COR-L47 (cell line): ENCODE data around the gene RHOF.

Experiments used
- DNase-seq: peaks from one replicate; lab custom pipeline; 2025; lab: John Stamatoyannopoulos, UW

Gene RHOF

GRCh38 chr12:121804417-121805111, 11.1 kb upstream of the RHOF start:
- DNase-seq: no peak

GRCh38 chr12:121803861-121804416, 10.5 kb upstream of the RHOF start, which contains the start of gene SETD1B:
Gene SETD1B, plus strand, starts transcription at chr12:121804009. Its CDS starts 729 bp downstream, at chr12:121804738.
- DNase-seq: no peak

GRCh38 chr12:121802843-121803698, 9.6 kb upstream of the RHOF start:
- peak; percentile 96 for DNase-seq

GRCh38 chr12:121802485-121802842, 9.0 kb upstream of the RHOF start:
- DNase-seq: no peak

GRCh38 chr12:121801595-121802484, 8.4 kb upstream of the RHOF start:
- DNase-seq: peak; percentile 53

- DNase-seq: peak; percentile 11
Measured at GRCh38 chr12:121800694-121801594, 7.5 kb upstream of the RHOF start.

- peak; percentile 81 for DNase-seq
Measured at GRCh38 chr12:121799842-121800693, 6.6 kb upstream of the RHOF start.

GRCh38 chr12:121799156-121799841, 5.8 kb upstream of the RHOF start:
- DNase-seq: peak; percentile 89

GRCh38 chr12:121798787-121799155, 5.3 kb upstream of the RHOF start:
- DNase-seq: no peak

GRCh38 chr12:121797937-121798786, 4.7 kb upstream of the RHOF start:
- DNase-seq: peak; percentile 97

- DNase-seq: peak; percentile 88
Measured at GRCh38 chr12:121796855-121797751, 3.6 kb upstream of the RHOF start.

- peak; percentile 54 for DNase-seq
Measured at GRCh38 chr12:121795034-121795968, 1.8 kb upstream of the RHOF start.

- peak; percentile 38 for DNase-seq
Measured at GRCh38 chr12:121794534-121795033, 1.1 kb upstream of the RHOF start.

- DNase-seq: peak; percentile 84
Measured at GRCh38 chr12:121793838-121794533, 498 bp upstream of the RHOF start.
